ENCODE results near the gene KCNQ2. TPM values are rescaled to one million over a fixed set of nuclear protein-coding genes. Genes with fewer than 3 reads are reported as not detected.

KCNQ2 gene
- total RNA-seq, 1 donor from 2014 or later: not detected

- Histone ChIP-seq H3K9me3 (no peaks in the 10 kb centered on the region), H3K27ac (no peak overlapping the region), H3K4me3 (no peak overlapping the region), H3K36me3 (no peaks in the 10 kb centered on the region), H3K27me3 (ENCODE audit: low read depth) (peaks cover 30% of the 10 kb centered on the region), H3K4me1 (no peaks in the 10 kb centered on the region)
- intact Hi-C loops (cut with DNase I): no loop called here
- no peak for ATAC-seq
- TF ChIP-seq CTCF (IDR thresholded peaks at IDR 0.05): no peak
- DNase-seq: no peak
Measured at GRCh38 chr20:63393566-63393965, 78.9 kb downstream of the KCNQ2 start.

GRCh38 chr20:63392465-63393365, 79.7 kb downstream of the KCNQ2 start:
- Histone ChIP-seq H3K36me3 (no peaks in the 10 kb centered on the region), H3K4me1 (no peaks in the 10 kb centered on the region), H3K27ac (no peak overlapping the region), H3K27me3 (ENCODE audit: low read depth) (peaks cover 26% of the 10 kb centered on the region), H3K9me3 (no peaks in the 10 kb centered on the region), H3K4me3 (no peak overlapping the region)
- no peak for ATAC-seq
- no peak for DNase-seq
- intact Hi-C loops (cut with DNase I): no loop called here
- no peak for TF ChIP-seq CTCF (IDR thresholded peaks at IDR 0.05)

GRCh38 chr20:63387917-63388316, 84.5 kb downstream of the KCNQ2 start:
- Histone ChIP-seq H3K9me3 (peaks cover 11% of the 10 kb centered on the region), H3K4me1 (no peaks in the 10 kb centered on the region), H3K36me3 (no peaks in the 10 kb centered on the region), H3K27ac (no peak overlapping the region), H3K27me3 (ENCODE audit: low read depth) (peaks cover 11% of the 10 kb centered on the region), H3K4me3 (no peak overlapping the region)
- no peak for TF ChIP-seq CTCF (IDR thresholded peaks at IDR 0.05)
- DNase-seq: no peak
- intact Hi-C loops (cut with DNase I): no loop called here
- ATAC-seq: no peak

GRCh38 chr20:63387393-63387792, 85.1 kb downstream of the KCNQ2 start:
- ATAC-seq: no peak
- intact Hi-C loops (cut with DNase I): no loop called here

GRCh38 chr20:63386491-63386890, 86.0 kb downstream of the KCNQ2 start:
- ATAC-seq (no peak), DNase-seq (no peak)
- no peak overlapping the region for H3K4me3 ChIP-seq
- H3K4me1 ChIP-seq: no peaks in the 10 kb centered on the region
- no peak for TF ChIP-seq CTCF (IDR thresholded peaks at IDR 0.05)
- intact Hi-C loops (cut with DNase I): no loop called here
- peaks cover 23% of the 10 kb centered on the region for H3K27me3 ChIP-seq (ENCODE audit: low read depth)
- H3K9me3 ChIP-seq: peaks cover 11% of the 10 kb centered on the region
- no peaks in the 10 kb centered on the region for H3K36me3 ChIP-seq
- no peak overlapping the region for H3K27ac ChIP-seq

More at GRCh38 chr20:63387393-63387792, 85.1 kb downstream of the KCNQ2 start:
- Histone ChIP-seq H3K36me3 (no peaks in the 10 kb centered on the region), H3K27me3 (ENCODE audit: low read depth) (peaks cover 15% of the 10 kb centered on the region), H3K9me3 (peaks cover 11% of the 10 kb centered on the region), H3K4me3 (no peak overlapping the region), H3K4me1 (no peaks in the 10 kb centered on the region), H3K27ac (no peak overlapping the region)
- TF ChIP-seq CTCF (IDR thresholded peaks at IDR 0.05): no peak
- no peak for DNase-seq

Measured in lower lobe of right lung (tissue), 2 donors.